HG02884 (cell line): Measurements from ENCODE around the gene NNMT.

Experiments
- ATAC-seq: cut with Tn5 transposase; IDR thresholded peaks from one replicate; pipeline ENCODE4 v1.9.1; 2021; ENCODE audit warnings: mild to moderate bottlenecking, moderate library complexity; ENCODE audit not compliant: unreplicated experiment

The NNMT gene

DNA sequence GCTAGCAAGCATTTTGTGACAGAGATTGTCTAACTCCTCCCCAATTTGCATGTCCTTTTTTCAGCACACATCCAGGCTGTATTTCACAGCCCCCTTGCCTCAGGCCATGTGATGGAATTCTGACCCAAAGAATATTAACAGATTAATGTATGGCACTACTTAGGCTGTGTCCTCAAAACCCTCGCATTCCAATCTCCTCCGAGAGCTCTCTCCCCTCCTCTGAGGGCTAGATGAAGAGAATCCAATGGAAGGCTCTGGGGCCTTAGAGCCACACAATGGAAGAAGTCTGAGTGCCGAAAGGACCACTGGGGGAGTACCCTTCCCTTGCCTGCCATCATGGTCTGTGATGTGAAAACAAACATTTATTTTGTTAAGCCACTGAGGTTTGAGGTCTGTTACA is 13.7 kb upstream of the NNMT start:
- ATAC-seq, result no peak

DNA sequence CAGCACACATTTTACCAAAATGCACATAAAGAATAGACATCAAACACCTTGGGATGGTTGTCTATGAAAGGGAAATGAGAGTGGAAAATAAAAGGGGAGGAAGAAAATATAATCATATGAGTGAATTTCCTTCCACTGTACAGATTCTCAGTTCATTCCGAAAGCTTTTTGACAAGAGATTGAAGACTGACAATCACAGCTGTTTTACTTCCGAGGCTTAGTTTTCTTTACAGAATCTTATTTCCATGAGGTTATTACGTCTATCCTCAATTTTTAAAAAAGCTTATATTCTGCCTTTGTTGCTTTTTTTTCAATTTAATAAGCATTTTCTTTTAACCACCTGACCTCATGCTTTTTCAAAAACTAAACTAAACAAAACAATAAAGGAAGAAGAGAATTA is 12.8 kb upstream of the NNMT start:
- no peak for ATAC-seq

DNA sequence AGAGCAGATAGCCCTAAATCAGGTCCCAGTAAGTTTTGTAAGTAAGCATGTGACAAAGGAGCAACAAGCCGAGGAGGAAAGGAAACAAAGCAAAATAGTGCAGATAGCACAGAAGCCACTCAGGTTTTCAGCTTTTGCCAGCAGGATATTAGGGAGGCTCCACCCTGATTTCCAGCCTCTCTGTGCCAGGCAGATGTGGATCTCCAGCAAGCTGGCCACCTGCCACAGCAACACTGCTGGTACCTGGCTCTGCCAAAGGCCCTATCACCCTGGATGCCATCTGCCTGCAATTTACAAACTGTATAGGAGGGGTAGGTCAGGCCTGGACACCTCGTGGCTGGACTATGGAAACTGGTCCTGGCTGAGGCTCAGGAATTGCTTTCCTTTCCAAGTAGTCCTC is 12.2 kb upstream of the NNMT start:
- no peak for ATAC-seq

DNA sequence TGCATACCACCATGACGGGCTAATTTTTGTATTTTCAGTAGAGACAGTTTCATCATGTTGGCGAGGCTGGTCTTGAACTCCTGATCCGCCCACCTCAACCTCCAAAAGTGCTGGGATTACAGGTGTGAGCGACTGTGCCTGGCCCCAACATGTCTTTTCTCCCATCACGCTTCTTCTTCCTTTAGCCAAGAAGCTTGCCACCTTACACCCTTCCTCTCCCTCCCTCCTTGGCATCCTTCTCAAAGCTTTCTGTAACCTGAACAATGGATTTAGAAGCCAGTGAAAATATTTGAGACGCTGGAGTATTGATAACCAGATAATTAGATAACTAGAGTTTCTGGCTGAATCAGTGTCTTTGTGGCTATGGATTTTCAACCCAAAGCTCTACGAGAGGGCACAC is 11.3 kb upstream of the NNMT start:
- no peak for ATAC-seq

DNA sequence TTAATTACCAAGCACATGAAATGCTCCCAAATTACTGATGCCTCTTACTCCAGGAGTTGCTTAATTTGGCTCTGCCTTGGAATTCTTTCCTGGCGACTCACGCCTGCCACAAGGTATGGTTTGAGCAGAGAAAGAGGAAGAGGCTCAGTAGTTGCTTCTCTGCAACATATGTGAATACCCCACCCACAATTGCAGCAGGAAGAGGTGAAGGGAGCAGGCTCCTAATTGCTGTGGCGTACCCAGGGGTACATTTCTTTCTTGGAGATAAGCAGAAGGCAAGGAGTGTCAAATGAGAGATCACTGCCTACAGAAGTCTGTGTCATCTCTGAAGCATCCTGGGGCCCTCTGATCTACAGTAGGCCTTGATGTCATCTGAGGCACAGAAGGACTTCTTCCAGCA is 10.6 kb upstream of the NNMT start:
- ATAC-seq, result no peak

DNA sequence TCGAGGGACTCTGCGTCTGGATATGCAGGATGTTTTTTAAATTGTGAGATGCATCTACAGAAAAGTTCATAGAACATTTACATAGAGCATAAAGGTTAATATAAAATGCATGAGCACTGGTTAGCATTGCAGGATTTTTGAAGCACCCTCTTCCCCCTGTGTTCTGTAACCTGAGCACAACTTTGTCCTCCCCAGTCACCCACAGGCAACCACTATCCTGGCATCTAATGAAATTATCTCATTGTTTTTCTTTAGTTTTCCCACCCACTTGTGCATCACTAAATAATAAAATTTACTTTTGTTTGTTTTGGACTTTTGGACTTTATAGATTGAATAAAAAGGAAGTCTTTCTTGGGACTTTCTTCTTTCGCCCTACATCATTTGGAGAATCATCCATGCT is 10.0 kb upstream of the NNMT start:
- no peak for ATAC-seq

DNA sequence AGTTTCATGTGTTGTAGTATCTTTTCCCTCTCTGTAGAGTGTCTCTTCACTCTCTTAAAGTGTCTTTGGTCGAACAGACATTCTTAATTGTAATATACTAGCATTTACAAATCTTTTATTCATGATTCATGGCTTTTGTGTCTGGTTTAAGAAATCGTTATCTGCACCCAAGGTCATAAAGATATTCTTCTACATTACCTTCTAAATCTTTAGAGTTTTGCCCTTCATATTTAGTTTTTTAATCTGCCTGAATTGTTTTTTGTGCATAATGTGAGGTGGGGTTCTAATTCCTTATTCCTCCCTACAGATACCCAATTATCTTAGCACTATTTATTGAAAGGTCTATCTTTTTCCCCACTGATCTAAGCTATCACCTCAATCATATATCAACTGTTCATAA is 9.0 kb upstream of the NNMT start:
- ATAC-seq, result no peak

DNA sequence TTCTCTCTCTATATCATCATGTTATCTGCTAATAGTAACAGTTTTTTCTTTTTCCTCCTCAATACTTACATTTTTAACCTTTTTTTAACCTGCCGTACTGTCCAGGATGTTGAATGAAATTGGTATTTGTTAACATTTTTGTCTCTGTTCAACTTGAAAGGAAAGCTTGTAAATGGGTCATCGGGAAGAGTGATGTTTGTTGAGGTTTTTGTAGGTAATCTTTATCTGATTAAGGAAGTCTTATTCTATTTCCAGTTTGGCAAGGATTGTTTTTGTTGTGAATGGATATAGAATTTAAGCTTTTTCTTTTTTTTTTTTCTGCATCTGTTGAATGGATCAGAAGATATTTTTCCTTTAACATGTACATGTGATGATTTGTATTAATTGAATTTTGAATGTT is 8.1 kb upstream of the NNMT start:
- no peak for ATAC-seq

DNA sequence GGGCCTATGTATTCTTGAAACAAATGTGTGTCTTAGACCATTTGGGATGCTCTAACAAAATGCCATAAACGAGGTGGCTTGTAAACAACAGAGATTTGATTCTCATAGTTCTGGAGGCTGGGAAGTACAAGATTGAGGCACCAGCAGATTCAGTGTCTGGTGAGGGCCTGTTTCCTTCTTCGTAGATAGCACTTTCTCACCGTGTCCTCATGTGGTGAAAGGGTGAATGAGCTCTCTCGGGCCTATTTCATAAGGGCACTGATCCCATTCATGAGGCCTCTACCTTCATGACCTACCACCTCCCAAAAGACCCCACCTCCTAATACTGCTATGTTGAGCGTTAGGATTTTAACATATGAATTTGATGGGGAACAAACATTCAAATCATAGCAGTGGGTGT is 6.4 kb upstream of the NNMT start:
- no peak for ATAC-seq

DNA sequence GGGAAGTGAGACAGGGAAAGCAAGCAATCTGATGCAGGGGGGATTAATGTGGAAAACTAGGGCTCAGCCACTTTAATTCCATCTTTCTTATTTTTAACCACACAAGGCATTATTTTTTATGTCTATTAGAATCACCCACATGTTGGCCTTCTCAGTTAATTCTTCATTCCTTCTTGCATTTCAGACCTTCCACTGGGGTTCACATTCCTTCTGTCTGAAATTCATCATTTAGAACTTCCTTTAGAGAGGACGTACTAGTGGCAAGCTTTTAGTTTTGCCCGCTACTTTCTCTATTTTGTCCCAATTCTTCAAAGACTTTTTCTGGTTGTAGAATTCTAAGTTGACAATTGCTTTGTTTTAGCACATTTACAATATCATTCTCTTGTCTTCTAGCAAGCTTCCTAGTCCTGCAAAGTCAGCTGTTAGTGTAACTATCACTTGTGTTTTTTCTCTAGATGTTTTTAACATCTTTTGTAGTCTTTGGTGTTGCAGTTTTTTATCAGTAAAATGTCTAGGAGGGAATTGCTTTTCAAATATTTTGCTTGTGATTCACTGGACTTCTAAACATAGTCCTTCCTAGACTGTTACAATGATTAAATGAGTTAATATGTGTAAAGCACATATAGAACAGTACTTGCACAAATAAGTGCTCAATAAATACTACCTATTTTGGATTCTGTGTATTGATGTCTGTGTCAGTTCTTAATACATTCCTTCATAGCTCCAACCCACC is 5.5 kb upstream of the NNMT start:
- ATAC-seq, result no peak

DNA sequence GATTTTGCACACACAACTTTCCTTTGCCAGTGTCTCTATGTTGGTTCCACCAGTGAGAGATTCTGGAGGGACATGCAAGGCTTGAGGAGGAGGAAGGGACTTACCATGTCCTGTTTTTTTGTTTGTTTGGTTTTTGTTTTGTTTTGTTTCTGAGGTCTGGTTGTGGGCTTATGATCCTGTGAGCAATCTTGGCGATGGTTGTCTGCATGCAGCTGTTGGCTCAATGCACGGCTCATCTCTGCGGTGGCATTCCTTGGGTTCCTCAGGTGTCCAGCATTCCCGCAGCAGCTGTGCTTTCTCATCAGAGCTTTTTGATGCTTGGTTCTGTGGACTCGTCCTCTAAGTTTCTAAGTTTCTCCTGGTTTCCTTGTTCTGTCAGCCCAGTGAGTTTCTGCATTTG is 4.8 kb upstream of the NNMT start:
- ATAC-seq, result no peak

DNA sequence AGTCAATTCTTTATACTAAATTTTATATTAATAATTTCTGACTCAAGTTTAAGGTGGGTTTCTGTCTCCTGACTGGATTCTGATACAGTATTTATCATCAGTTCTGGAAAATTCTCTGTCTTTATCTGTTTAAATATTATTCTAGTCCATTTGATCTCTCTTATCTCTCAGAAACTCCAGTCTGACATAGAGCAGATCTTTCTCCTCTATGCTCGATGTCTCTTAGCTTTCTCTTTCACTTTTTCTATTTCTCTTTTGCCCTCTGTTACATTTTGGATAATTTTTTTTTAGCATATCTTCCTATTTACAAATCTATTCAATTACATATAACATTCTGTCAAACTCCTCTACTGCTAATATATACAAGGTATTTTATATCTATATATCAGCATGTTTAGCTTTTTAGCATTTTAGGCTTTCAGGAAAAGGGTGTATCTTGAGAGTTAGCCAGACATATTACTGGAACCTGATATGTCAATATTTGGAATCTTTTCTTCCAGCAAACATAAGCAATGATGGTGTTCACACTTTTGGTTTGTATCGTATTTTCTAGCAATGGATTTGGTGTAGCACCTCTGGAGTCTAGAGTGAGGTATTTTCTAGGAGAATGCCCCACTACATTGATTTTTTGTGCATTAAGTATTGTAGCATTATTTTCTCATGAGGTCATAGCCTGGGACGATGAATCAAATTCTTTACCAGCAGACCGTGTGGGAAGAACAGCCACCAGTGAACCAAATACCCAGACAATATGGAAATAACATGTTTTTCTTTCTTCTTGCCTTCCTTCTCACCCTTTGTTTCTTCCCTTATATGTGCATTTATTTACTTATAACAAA is 4.1 kb upstream of the NNMT start:
- no peak for ATAC-seq

DNA sequence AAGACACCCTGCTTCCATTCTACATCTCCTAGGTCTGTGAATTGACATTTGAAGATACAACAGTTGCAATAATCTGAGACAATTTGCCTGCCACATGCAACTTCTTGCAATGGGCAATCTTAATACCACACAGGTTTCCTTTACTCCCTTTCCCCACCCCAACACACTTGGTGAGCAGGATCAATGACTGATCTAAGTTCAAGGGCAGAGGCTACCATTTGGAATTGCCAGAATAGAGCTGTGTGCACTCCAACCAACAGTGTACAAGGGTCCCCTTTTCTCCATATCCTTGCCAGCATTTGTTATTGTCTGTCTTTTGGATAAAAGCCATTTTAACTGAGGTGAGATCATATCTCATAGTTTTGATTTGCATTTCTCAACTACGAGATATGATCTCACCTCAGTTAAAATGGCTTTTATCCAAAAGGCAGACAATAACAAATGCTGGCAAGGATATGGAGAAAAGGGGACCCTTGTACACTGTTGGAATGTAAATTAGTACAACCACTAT is 2.9 kb upstream of the NNMT start:
- ATAC-seq, result no peak

DNA sequence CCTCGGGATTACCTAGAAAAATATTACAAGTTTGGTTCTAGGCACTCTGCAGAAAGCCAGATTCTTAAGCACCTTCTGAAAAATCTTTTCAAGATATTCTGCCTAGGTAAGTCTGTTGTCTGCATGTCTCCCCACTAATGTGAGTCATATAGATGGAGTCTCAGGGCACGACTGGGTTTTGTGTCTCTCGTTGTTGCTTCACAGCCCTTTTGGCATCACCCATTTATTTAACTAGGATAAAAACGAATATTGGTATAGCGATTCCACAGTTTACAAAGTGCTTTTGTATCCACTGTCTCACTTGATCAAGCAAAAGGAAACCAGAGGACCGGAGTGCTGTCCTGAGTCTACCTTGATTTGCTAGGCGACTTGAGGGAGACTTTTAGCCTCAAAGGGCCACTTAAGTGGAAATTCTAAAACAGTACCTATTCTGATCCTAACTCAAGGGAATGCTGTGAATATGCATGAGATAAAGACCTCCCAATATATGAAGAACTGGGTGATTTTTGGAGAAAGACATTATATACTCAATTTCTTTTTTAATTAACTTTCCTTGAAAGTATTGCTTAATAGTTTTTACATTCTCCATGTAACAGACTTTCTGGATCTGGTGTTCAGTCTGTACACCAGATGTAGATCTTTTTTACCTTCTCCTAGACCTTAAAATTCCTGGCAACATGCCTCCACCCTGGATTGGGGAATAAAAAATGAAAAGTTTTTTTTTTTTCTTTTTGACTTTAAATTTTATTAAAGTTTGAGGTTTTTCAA is 590 bp downstream of the NNMT start:
- no peak for ATAC-seq

DNA sequence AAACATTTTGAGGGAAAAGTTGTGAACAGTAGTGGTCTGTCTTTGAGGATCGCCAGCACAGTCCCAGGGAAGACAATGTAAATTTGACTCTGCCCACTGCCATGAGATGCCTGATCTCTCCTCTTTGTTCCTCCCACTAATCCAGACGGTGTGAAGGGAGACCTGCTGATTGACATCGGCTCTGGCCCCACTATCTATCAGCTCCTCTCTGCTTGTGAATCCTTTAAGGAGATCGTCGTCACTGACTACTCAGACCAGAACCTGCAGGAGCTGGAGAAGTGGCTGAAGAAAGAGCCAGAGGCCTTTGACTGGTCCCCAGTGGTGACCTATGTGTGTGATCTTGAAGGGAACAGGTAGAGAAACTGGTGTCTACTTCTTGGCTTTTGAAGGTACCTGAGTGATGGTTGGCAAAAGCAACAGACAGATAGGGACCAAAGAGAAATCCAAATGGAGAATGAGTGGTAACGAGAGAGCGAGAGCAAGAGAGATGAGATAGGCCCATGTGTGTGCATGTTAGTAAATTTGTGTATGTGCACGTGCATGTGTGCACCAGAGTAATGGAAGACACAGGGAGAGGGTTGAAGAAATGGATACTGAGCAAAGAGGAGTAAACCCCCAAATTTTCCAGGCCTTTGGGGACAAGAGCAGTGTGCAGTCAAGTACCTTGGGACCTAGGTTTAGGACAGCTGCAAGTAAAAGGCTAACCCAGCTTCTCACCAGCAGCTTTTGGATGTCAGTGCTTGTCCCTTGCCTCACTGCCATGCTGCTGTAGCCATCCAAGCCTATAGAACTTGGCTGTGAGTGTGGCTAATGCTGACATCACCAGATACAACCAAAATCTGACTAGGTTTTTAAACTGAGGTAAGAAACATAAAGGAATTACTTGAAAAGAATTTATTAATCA is 1.9 kb downstream of the NNMT start:
- ATAC-seq, result no peak

DNA sequence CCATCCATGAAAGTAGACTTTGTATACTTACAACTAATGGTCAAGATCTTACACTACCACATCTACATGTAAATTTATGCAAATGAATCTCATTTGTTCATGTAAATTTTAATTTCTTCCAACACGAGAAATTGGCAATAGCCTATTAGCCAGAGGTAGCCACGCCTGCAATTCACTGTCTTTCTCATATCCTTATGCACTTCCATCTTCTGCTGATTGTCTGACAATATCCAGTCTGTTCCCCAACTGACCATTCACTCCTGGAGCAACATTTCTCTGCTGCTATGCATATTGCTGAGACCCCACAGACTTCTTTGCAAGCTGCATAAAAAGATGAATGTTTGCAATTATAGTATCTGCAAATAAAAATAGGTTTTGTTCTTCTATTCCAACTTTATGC is 2.5 kb downstream of the NNMT start:
- ATAC-seq, result no peak

DNA sequence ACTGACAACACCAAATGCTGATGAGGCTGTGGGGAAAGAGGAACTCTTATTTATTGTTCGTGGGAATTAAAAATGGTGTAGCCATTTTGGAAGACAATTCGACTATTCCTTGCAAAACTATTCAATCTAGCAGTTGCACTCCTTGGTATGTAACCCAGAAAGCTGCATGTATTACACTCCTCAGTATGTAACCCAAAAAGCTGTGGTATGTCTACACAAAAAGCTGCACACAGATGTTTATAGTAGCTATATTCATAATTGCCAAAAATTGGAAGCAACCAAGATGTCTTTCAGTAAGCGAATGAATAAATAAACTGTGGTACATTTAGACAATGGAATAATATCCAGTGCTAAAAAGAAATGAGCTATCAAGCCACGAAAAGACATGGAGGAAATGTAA is 4.9 kb downstream of the NNMT start:
- ATAC-seq, result no peak

DNA sequence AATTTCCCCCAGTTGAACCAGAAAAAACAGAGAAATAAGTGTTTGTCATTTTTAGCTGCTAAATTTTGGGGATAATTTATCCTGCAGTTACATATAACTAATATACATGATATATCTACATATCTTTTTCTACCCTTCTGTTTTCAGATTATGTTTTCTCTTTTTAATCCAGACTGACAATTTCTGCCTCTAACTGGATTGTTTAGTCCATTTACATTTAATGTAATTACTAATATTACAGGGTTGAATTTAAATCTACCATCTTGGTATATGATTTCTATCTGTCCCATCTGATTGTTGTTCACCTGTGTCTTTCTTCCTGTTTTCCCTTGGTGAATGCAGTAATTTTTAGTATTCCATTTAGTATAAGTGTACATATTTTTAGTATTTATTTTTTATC is 5.7 kb downstream of the NNMT start:
- no peak for ATAC-seq

DNA sequence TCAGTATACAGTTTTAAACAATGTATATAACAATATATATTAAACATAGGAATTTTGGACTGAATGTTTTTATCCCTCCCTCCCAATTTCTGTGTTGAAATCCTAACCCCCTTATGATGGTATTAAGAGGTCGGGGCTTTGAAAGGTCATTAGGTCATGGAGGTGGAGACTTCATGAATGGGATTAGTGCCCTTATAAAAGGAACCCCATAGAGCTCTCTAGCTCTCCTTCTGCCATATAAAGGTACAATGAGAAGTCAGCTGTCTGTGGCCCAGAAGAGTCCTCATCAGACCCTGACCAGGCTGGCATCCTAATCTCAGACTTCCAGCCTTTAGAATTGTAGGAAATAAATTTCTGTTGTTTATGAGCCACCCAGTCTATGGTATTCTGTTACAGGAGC is 6.5 kb downstream of the NNMT start:
- ATAC-seq, result no peak

DNA sequence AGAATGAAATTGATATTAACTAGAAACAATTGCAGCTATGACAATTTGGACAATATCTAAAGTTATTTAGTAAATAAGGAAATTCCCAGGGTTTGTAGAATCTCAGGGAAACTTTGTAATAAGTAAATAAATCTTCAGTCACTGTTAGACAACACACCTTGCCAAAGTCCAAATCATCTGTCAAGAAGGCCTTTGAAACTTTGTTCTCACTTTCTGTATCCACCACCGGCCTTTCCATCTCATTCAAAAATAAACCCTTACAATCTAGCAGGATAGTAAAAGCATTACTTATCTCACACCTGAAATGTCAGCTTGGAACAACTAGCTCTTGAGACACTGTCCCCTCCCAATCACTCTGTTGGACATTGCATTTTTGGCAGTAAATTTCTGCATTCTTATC is 7.9 kb downstream of the NNMT start:
- ATAC-seq, result no peak

DNA sequence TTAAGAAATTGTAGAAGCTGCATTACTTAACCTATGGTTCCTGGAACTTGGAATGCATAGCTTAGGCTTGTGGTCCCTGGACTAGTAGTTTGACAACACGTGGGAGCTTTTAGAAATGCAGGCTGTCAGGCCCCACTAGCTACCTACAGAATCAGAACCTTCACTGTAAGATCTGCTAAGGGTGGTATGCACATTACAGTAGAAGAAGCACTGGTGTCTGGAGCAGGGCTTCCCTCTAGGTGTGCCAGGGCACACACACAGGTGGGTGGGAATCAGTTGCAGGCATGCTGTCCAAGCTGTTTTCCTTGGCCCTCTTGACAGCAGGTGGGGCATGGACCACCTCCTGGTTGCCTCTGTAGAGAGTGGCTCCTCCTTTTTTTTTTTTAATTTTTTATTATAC is 8.8 kb downstream of the NNMT start:
- no peak for ATAC-seq
